ENCODE results near the gene ZC3H7B.

DNA sequence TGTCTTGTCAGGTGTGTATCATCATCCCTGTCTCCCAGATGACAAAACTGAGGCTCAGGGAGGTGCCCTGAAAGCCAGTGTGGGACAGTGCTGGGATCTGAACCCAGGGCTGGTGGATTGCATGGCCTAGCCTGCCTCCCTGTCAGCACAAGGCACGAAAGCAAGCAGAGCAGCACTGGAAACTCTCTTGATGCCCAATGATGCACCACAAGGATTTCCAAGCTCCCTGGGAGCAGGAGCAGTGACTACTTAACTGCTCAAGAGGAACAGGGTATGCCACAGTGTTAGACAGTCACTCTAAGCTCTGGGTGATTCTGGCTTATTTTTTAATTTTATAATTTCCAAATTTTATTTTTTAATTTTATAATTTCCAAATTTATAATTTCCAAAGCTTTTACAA is 9.0 kb downstream of the ZC3H7B start:
- TF ChIP-seq, protein P1, sequence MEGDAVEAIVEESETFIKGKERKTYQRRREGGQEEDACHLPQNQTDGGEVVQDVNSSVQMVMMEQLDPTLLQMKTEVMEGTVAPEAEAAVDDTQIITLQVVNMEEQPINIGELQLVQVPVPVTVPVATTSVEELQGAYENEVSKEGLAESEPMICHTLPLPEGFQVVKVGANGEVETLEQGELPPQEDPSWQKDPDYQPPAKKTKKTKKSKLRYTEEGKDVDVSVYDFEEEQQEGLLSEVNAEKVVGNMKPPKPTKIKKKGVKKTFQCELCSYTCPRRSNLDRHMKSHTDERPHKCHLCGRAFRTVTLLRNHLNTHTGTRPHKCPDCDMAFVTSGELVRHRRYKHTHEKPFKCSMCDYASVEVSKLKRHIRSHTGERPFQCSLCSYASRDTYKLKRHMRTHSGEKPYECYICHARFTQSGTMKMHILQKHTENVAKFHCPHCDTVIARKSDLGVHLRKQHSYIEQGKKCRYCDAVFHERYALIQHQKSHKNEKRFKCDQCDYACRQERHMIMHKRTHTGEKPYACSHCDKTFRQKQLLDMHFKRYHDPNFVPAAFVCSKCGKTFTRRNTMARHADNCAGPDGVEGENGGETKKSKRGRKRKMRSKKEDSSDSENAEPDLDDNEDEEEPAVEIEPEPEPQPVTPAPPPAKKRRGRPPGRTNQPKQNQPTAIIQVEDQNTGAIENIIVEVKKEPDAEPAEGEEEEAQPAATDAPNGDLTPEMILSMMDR (IDR thresholded peaks at IDR 0.05) = no peak
- TF ChIP-seq POLR2AphosphoS5 (IDR thresholded peaks at IDR 0.05) (no peak), POLR2A (IDR thresholded peaks at IDR 0.05) (no peak), EP300 (IDR thresholded peaks at IDR 0.05) (no peak)
